ENCODE measurements around the gene FBXL16.

GRCh38 chr16:722835-723633 is 17.4 kb upstream of the FBXL16 start:
- no peak for TF ChIP-seq CTCF (IDR thresholded peaks at IDR 0.05)
- TF ChIP-seq EZH2 (IDR thresholded peaks at IDR 0.05), result no peak
- TF ChIP-seq EZH2phosphoT487 (IDR thresholded peaks at IDR 0.05), result no peak
